Amygdala (tissue), 56 donors: Measurements from ENCODE around the gene NPHP4.

Experiments
- DNase-seq, 56 donors: peaks; one replicate each; lab custom pipeline; 2025; lab: John Stamatoyannopoulos, UW

The NPHP4 gene

DNA sequence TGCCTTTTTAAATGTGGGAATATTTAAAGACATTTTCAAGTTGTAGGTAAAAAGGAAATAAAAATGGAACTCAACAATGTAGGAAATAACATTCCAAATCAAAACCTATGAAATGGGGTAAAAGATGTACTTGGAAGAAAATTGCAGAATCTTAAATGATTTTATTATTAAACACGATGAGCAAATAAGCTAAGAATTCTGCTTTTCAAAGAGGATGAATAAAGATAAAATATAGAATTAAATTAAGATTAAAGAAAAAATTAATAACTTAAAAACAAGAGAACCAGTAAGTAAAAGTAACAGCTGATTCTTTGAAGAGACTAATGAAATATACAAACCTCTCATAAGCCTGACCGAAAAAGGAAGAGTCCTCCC, 74.0 kb downstream of the NPHP4 start:
- DNase-seq: no peak

DNA sequence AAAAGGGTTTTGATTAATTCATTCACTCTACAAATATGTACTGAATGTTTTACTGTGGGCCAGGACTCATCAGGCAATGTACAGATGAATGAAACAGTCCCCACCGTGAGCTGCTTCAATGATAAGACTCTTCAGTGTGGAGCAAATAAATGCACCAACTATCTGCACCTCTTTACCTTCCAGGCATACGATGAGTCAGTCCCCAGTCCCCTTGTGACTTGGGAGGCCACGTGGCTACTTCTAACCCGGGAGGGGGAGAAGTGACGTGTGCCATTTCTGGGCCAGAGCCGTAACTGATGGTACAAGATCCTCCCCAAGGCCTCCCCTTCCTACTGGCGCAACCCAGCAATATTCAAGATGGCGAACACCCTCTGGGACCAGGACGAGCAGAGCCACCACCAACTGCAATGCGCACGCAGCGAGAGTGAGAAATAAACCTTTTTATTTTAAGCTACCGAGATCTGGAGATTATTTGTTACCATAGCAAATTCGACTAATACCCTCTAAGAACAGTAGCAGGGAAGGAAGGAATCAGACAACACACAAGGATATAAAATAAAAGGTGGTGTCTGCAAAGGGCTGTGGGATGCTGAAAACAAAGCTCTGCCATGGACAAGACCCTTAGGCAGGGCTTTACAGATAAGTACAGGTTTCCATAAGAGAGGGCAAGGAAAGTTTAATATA, 74.5 kb downstream of the NPHP4 start:
- no peak for DNase-seq

DNA sequence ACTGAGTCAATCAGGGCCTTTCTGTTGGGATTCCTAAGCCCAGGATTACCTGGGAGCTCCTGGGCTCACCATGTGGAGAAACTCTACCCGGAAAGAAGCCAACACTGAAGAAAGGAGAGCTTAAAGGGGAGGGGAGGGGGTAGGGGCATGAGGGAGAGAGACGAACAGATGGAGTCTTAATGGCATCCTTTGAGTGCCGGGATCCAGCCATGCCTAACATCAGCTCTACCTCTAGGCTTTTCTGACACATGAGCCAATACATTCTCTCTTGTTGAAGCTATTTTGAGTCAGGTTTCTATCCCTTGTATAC, 75.0 kb downstream of the NPHP4 start:
- no peak for DNase-seq

DNA sequence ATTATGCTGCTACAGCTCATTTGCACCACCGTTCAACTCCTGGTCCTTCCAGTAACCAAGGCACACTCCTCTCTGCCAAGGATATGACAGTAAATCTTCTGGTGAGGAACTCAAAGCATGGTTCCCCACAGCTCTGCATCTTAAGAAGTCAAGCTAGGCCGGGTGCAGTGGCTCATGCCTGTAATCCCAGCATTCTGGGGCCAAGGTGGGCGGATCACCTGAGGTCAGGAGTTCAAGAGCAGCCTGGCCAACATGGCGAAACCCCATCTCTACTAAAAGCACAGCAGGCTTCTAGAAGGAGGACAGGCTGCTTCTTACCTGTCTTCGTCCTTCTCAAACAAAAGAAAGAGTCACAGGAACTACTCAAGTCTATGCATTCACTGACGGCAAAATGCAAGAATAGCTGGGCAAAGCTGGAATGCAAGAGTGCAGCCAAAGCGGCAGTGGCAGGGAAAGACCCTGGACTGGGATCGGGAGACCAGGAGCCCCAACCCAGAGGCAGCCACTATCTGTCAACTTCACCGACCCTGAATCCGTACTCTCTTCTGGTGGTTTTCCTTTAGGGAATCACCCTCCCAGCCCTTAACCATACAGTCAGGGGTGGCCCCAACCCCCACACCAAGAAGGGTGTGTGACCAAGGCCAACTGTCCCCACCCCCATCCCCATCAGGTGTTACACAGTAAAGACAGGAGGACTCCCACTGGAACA, 75.5 kb downstream of the NPHP4 start:
- no peak for DNase-seq

DNA sequence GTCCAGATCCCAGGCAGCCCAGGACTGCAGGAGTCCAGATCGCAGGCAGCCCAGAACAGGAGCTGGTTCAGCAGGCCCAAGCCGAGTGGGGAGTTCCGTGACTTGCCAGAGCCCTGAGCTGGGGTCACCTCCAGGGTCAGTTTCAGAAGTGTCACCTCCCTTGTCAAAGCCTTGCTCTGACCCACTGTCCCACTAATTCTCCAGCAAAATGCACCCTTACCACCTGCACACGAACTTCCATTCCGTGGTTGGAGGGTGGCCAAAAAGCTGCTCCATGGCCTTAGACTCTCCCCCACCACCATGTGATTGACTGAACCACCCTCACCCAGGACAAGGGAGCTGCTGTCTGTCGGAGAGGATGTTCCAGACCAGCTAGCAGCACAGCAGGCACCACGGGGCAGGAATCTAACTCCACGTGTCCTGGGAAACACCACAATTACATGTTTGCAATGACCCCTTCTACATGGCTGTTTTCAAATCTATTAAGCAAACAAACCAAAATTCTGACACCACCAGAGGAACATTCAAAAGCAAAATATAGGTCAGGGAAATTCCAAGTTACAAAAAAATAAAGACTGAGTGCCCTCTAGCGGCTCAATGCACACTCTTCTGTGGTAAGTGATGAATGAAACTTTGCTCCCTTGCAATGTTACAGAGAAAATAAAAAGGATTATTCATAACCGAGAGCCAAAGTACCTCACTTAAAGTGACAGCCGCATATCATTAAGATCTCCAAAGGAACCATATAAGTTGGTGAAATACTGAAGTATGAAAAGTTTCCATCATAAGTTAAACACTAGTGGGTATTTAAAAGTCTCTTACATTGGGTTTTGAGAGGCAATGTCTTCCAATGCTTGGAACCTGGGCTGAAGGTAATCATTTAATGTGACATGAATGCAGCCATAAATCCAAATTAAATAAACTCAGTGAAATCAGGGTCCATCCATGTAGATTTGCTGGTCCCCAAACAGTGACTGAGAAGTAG, 76.3 kb downstream of the NPHP4 start:
- peak in 10 of 56 donors; percentile 25 to 71 (median 44) for DNase-seq

DNA sequence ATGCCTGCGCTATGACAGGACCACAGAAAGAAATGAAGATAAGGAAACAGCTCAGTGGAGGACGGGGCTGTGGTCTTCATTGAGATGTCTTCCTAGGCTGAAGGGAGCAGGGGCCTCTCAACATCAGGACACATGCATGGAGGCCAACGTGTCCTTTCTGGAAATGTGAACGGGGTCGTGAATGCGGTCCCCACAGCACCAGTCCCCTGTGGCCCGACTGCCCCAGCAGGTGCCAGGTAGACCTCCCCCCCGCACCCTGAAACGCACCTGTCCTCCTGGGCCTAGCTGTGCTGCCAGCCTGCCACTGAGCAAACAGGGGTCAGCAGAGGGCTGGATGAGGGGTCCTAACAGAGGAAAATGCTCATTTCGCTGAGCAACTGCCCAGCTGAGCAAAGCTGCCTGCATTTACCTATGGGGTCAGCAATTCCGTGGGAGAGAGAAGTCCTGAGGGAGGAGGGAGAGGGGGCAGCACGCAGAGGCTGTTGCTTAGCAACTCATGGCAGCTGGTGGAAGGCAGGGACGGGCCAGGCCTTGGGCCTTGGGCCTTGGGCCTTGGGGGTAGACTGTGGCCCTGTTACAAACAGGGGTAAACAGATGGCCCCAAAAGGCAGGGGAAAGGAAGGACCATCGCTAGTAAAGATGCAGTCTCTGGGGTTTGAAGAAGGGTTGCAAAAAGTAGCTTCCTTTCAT, 77.4 kb downstream of the NPHP4 start:
- peak in 1 of 56 donors; percentile 20 for DNase-seq

DNA sequence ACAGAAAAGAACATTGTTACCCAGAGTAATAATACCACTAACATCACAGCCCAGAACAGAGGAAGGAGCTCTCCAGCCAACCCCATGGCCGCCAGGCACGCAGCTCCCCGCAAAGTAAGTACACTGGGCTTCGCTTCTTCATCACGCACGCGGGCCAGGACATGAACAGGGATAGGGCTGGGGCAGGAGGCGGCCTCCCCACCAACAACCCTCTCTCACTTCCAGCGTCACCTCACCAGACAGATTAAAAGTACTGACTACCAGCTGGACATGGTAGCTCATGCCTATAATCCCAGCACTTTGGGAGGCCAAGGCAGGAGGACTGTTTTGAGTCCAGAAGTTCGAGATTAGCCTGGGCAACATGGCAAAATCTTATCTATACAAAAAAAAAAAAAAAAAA, 78.3 kb downstream of the NPHP4 start:
- no peak for DNase-seq

DNA sequence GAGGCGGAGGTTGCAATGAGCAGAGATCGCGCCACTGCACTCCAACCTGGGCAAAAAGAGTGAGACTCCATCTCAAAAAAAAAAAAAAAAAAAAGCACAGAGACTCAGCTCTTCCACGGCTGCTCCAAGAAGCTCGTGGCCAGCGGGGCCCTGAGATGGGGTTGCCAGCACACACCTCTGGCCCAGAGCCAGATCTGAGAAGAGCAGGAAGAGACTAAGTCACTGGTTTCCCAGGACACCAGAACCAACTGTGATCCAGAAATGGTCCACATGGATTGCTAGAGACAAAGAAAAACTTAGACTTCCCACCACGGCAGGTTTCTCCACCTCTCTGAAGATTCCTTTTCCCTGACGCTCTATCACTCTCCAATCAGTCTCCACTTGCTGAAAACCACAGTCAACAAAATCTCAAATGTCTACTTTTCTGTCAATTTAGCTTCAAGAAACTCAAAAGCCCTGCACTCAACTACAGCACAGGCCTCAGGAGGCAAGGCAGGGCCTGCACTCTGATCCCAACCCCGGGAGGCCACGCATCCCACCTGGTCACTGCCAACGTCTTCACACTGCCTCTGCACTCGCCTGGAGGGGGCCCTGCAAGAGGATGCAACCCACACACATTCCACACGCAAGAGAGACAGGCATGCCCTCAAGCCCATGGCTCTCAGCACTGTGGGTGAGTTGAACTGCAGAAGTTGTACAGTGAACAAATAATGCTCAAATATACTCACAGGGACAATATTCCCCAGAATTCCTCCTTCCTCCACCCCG, 79.0 kb downstream of the NPHP4 start:
- no peak for DNase-seq

DNA sequence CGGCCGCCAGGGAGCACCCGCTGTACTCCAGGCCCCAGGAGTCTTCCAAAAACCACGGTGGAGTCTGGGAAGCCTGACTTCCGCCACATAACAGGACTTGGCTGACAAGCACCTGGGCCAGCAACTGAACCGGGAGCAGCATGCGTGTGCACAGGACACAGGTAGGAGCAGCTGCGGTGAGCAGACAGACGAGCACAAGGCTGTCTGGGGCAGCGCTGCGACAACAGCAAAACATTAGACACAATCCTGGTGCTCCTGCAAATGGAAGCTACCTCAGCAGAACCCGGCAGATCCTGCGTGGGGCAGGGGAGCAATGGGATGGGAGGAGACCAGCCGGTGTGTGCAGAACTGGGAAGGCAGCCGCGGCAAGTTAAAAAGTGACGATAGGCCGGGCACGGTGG, 80.4 kb downstream of the NPHP4 start:
- no peak for DNase-seq

DNA sequence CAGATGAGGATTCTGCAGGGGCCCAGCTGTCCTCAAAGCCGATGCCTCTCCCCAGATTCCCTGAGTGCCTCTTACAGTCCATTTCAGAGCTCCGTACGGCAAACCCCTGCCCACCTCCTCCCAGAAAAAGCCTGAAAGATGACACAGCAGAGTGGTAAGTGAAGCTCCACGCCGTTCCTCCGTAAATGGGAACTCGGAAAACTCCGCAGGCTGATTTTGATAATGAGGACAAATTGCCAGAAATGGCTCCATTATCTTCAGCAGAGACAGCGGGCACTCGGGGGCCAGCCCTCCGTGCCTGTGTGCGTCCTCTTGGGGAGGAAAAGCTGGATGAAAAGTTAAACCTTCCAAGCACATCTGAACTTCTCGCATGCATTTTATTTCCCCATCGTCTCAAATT, 81.1 kb downstream of the NPHP4 start:
- no peak for DNase-seq

DNA sequence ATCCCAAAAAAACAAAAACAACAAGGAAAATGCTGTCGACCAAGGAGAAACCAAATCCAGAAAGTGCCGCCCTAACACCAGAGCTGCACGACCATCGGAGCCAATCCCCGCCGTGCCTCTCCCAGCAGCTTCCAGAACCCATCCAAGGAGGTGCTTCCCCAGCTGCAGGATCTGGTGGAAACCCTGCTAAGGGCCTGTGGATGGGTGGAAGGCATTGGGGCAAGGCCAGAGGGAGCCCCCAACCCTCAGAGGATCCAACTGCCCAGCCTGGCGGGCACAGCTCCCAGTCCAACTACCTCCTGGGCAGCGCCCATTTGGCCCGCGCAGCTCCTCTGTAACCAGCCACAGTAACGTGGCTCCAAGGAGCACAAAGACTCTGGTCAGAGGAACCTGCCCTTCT, 81.6 kb downstream of the NPHP4 start:
- no peak for DNase-seq

DNA sequence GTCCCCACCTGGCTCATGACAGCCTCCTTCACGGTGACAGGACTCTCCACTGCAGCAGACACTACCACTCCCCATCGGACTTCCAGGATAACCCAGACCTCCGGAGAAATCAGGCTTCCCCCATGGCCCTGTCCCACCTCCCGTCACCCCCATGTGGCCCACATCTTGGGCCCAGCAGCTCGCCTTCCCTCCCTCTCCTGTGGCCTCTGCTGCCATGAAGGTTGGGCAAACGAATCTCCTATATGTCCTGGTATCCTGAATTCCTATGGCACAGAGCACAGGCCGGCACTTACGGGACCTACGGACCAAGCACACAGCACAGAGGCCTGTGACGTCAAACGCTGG, 82.0 kb downstream of the NPHP4 start:
- no peak for DNase-seq

DNA sequence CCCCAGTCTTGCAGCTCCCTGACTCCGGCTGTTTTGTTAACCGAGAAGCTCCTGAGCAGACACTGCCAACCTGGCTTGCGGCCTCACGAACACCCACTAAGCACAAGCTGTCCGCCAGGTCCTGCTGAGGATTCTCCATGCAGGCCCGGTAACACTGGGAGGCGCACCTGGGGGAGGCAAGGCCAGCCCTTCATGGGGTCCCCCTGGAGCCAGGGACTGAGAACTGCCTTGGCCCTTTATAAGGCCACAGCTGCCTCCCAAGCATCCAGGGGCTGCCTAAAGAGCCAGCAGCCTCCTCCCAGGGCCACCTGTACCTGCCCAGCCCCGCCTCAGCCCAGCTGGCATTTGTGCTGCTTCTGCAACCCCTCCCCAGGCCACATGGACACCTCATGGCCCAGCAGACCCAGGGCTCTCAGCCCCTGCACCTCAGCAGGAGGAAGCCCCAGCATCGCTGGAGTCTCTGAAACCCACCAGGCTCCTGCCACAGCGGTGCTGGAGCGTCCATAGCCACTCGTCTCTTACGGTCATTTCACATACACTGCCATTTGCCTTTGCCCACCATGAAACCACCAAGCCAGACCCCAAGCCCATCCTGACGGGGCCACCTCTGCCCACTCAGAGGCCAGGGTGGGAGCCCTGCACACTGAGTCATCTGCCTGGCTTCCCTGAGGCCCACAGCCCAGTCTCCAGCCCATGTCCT, 82.5 kb downstream of the NPHP4 start:
- no peak for DNase-seq

DNA sequence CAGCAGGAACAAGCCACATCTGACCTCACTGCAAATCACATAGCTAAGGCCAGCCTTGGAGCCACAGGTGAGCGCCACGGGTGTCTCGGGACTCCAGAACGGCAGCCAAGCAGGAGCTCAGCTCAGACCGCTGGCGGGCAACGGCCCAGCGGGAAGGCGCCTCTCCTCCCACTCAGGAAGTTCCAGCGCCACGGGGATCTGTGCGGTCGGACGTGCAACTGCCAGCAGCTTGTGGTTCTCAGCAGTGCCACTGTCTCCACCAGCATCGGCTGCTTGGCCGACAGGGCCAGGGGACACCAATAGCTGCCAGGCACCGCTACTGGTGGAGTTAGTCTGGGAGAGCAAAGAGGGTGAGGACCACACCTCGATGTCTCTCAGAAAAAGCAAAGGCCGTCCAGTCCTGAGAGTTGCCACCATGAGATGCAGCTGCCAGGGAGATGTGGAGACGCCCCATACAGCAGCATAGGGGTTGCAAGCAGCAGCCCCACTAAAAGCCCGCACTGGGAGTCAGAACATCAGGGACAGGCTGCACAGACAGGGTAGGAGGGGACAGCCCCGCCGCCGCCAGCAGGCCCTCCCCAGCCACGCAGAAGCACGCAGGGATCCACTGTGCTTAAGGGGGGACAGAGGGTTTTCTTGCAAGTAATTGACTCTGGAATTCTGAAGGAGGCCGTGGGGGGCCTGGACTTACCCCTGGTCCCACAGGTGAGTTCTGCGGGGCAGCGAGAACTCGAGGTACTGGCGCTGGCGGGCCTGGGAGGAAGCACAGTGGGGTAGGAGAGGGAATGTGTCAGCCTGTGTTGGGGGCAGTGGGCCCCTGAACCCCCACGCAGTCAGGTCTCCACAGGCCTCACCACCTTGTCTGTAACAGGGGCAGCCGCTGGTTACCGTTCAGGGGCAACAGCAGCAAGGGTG, 83.5 kb downstream of the NPHP4 start:
- DNase-seq: peak in 2 of 56 donors; percentile 9 to 18

DNA sequence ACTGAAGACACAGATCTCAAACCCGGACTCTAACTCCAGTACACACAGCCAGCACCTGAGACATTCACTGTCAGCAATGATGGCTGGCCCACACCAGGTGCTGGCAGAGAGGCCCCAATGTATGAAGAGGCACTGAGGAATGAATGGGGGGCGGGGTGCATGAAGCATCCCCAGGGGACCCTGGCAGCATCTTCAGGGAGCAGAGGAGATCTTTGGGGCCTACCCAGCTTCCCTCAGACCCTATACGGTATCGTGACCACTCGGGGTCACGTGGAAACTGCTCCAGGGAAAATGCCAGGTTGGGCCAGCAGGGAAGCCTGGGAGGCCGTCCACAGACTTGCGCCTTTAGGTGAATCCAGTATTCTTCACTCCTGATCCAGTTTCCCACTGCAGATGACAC, 84.3 kb downstream of the NPHP4 start:
- no peak for DNase-seq

DNA sequence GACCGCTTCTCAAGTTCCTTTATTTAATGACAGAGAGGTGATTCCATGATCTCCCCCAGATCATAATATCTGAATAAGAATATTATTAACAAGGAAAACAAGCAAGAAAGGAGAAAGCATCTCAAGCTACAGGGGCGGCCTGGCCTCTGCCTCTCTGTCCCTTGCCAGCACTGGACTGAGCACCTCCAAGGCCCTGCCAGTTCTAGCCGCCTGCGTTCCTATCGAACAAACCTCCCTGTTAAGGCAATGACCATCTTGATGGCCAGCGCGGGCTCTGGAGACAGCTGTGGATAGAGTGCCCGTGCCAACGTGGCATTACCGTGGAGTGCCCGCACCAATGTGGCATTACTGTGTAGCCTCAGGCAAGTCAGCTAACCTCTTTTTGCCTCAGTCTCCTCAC, 84.8 kb downstream of the NPHP4 start:
- DNase-seq: no peak

DNA sequence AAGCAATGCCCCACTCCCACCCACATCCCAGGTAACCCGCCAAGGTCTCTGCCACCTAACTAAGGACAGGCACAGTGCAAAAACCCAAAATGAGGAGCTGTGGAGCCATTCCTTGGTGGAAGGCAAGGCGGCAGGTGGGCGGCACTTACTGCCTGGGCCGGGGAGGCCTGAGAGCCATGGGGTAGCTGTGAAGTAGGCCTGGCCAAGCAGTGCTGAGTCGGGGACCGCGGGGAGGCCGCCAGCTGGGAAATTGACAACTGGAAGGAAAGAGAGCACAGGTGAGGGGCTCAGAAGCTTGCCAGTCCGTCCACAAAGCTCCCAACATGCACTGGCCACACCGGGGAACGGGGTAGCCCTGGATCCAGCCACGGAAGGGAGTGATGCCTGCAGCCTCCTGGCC, 85.3 kb downstream of the NPHP4 start:
- no peak for DNase-seq

DNA sequence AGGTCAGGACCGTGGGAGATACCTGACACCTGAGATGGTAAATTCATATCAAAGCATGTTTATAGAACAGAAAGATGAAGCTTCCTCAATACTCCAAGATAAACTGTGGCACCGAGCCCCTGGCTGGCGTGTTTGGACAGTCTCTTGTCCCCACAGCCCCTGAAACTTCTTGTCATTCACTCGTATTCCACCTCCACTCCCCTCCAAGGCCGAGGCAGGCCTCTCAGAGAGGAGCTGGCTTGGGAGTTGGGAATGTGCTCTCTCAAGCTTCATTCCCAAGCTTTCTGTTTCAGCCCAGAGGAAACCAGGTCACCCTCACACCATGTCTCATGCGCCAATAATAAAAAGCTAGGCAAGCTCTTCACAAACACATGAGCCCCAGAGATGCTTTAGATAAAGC, 86.1 kb downstream of the NPHP4 start:
- no peak for DNase-seq

DNA sequence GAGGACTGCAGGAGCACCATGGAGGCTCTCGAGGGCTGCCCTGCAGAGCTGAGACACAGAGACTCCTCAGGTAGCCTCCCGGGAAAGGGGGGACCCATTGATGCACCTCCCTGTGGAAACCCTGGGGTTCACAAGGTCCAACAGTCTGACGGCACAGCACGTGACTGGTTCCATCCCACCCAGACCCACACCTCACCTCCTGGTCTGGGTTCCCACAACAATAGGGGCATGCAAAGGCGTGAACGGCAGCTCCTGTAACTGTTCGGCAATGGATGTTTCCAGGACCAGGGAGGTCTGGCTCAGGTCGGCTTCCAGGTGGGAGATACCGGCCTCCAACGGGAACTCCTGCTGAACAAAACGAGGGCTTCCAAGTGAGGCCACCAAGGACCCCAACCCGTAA, 86.8 kb downstream of the NPHP4 start:
- no peak for DNase-seq
